ENCODE results near the gene TPD52L1.

The TPD52L1 gene

DNA sequence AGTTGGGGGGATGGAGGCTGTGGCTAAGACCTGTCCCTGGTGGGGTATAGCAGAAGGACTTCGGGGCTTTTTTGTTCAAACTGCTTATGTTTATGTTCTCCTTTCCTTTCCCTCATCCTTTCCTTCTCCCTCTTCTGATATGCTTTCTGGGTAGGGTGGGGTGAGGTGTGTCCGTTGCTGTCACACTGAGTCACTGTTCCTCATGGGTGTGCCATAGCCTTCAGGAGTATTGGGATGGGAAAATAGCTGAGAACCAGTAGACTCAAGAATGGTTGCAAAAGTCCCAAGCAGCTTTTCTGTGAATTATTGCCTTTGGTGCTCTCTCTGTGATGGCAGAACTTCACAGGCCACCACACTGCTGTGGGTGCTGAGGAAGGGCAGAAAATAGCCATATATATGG lies 39.6 kb downstream of the TPD52L1 start:
- TF ChIP-seq CTCF (IDR thresholded peaks at IDR 0.05): no peak

- TF ChIP-seq CTCF (IDR thresholded peaks at IDR 0.05): no peak
These were observed 41.4 kb downstream of the TPD52L1 start for GRCh38 chr6:125194941-125195340.

DNA sequence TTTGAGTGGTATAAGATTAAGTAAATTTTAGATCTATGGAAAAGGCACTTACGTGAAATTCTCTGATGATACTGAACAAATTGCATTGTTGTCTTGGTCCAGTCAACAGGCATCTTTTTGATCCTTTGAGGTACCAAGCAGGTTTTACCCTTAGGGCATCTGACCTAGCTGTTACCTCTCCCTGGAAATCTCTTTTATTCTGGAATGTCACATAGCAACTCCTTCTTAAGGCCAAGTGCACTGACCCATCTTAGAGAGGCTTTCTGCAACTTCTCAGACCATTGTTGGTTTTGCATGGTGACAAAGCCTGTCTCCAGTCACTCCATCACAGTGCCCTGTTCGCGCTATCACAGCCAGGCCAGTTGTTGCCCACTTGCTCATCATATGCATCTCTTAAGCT lies 42.0 kb downstream of the TPD52L1 start:
- TF ChIP-seq CTCF (IDR thresholded peaks at IDR 0.05): no peak

DNA sequence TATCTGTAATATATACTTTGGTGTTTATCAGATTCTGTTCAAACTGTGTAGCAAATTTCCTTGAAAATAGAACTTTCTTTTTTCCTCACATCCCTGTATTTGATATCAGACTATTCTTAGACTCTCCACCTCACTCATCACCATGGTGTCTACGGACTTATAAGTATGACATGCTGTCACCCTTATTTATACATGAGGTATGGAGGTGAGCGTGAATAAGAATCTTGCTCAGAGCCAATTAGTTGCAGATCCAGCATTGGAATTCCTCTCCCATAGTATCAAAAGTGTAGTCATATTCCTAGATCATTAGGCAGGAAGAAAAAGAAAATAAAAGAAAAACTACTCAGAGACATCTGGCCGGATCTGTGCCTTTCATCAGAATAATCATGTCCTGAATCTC lies 43.0 kb downstream of the TPD52L1 start:
- TF ChIP-seq CTCF (IDR thresholded peaks at IDR 0.05): no peak

DNA sequence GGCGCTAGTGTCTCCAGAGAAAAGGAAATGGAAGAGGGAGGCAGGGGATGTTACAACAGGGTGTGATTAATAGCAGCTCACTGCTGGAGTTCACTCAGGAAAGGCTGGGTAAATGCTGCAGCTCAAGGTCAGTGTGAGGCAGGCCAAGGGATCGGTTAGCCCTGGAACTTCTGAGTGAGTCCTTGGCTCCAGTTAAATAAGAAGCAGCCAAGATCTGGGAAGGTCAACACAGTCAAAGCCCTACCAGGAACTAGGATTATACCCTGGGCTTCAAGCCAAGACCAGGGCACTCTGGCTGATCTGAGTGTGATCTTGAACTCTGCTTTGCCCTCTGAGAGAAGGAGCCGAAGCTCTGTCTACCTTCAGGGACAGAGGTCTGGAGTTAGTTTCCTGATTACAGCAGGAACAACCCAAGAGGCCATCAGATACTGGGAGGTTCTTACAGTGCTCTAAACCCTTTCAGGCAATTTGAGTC lies 44.3 kb downstream of the TPD52L1 start:
- TF ChIP-seq CTCF (IDR thresholded peaks at IDR 0.05): no peak

DNA sequence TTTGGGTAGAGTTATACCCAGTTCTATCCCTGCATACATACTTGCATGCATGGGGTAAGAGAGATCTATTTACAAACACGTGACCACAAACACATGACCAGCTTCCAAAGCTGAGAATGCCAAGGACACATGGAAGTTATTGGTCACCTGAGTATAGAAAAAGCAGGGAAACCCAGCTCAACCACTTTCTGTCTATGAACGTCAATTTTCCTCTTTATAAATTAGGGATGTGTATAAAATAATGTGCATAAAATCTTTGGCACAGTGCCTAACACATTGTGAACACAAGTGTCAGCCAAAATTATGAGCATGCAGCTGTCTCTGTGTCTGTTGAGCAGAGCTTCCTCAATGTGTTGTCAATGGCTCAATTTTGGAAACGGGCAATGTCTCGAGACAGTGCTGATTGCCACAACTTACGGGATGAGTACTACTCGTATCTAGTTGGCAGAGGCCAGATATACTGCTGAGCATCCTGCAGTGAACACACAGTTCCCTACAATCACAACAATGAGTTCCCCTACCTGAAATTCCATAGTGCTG lies 44.9 kb downstream of the TPD52L1 start:
- TF ChIP-seq CTCF (IDR thresholded peaks at IDR 0.05): no peak

DNA sequence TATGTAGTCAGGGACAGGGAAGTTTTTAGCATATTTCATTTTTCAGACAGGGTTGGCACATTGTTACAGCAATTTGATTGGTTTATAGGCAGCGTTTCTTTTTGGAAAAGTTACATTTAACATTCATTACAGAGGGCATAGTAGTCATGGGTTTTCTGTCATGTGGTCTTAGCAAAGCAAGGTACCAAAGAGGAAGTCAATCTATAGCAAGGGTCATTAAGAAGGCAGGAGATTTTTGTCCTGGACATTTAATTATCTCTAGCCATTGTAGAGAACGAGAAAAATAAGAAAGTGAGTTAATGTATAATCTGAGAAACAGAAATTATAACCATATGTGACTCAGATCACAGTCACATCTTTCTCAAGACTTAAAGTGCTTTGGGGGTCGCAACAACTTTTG lies 47.4 kb downstream of the TPD52L1 start:
- TF ChIP-seq CTCF (IDR thresholded peaks at IDR 0.05): no peak
